Measurements from ENCODE around the gene SEC61G. TPM values are rescaled to one million over a fixed set of nuclear protein-coding genes. Genes with fewer than 3 reads are reported as not detected.

The SEC61G gene
- total and polyA plus RNA-seq, 9 donors, result 138 to 210 (median 174) TPM

Other genes with a start within 250 kb of the SEC61G start
- not detected for gene VSTM2A, start 216.8 kb downstream of the SEC61G start, total RNA-seq
- under 1 TPM in 4 of 8 donors, not detected in 4; 0.10 to 0.23 (median 0.14) TPM for gene VSTM2A, start 216.8 kb downstream of the SEC61G start, polyA plus RNA-seq (ENCODE audit: insufficient read depth in 1 of 8, insufficient read length in 8 of 8, low replicate concordance in 1 of 8)

Measured in muscle of leg (tissue), 9 donors.